Activated CD8-positive, alpha-beta memory T cell treated with anti-CD3 and anti-CD28 coated beads, Interleukin-2, amount 50 U/mL, for 1 hour (primary cell): ENCODE measurements around the gene EVPLL.
A peak's percentile ranks its signal among the peaks of the same experiment; 100 is the strongest.
"Not testable (repeated sequence)": the region's sequence is repeated elsewhere in the genome, so short reads cannot be mapped to it uniquely, and the experiment has no call there.

Experiments used
- DNase-seq: peaks from one replicate; pipeline ENCODE4 v3.0.0-alpha.2; 2020; ENCODE audit errors: extremely low read depth

Gene EVPLL

DNA sequence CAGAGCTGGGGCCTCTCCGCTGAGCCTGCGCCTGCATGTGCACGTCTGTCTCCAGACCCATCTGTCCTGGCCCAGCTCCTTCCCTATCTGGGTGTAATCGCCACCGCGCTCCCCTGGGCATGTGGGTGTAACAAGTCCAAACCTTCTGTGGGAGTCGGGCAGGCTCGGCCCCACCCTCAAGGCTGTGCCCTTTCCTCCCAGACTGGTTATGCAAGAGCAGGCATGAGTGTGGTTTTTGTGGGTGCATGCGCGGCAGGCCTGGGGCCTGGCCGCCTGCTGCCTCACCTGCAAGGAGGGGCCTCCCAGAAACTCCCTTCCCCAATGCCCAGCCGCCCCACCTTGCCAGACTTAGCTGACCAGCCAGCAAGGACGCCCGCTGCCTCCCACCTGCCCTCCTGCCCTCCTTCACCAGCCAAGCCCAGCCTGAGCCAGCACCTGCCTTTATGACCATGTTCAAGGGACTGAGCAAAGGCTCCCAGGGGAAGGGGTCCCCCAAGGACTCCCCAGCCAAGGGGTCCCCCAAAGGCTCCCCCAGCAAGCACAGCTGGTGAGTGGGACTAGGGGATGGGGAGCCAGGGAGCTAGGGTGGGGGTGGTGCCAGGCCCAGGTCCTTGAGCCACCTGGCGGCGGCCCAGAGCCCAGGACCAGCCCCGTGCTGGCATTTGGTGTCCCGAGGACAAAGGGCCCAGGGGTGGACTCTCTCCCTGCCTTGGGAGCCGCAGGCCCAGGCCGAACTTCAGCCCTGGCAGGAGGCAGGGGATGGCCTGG is at the start of gene EVPLL:
Gene EVPLL, plus strand, starts transcription at position 342 of the 768 bp plus-strand sequence. CDS start 3,160 bp downstream, outside the sequence.
- no peak for DNase-seq

DNA sequence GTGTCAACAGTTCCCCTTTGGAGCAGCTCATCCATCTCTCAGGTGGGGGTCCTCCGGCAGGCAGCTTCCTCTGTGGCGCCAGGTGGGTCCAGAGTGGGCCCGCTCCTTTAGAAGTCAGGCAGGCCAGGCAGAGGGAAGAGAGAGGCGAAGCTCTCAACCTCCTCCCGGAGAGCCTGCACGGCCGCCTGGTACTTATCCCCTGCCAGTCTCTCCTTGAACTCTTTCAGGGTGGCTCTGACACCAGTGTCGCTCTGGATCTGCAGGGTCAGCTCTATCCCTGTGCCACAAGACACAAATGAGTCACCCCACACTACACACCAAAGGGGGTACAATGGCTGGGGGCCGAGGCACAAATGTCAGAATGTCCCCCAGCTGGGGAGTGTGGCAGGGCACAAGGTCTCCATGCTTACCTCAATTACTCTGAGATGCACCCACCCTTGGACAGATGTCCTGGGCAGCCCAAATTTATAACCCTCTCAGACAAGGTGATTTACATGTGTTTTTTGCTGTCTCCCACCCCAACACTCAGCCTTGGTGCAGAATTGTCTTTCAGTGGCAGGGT is 48.9 kb upstream of the EVPLL start:
- no peak for DNase-seq

DNA sequence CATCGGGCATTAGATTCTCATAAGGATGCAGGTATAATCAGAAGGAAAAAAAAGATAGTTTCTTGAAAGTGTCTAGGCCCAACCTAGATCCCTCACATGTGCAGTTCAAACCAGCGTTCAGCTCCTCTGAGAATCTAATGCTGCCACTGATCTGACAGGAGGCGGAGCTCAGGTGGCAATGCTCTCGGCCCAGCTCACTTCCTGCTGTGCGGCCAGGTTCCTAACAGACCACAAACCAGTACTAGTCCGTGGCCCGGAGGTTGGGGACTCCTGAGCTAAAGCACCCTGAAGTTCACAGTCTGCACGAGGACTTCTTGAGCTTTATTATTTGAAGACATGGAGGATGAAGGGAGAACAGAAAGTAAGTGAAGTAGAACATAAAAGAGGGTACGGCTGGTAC is 45.7 kb upstream of the EVPLL start:
- DNase-seq: no peak

DNA sequence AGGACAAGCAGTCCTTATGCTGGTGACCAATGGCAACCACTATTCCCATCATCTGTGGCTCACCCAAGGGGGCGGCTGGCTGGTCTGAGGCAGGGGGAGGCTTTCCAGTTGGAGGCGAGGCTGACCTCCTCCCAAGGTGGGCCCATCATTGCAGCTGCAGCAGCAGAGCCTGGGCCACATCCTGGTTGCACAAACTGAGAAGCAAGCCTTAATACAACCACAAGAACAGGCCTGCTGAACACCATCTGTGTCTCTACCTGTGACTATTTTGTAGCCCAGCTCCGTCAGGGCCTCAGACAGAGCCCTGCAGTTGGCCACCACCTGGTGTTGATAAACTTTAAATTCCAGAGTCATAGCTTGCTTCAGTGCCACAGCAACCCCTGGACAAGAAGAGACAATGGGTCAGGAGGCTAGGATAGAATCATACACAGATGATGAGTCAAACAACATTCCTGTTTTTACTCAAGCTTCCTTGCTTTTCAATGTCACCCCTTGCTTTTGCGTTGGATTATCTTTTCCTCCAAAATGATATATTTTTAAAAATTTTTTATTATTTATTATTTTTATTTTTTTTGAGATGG is 44.6 kb upstream of the EVPLL start:
- no peak for DNase-seq

DNA sequence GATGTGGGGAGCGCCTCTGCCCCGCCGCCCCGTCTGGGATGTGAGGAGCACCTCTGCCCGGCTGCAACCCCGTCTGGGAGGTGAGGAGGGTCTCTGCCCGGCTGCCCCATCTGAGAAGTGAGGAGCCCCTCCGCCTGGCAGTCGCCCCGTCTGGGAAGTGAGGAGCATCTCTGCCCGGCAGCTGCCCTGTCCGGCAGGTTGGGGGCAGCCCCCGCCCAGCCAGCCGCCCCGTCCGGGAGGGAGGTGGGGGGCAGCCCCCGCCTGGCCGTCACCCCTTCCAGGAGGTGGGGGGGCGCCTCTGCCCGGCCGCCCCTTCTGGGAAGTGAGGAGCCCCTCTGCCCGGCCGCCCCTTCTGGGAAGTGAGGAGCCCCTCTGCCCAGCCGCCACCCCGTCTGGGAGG is 39.4 kb upstream of the EVPLL start:
- DNase-seq: not testable (repeated sequence)

DNA sequence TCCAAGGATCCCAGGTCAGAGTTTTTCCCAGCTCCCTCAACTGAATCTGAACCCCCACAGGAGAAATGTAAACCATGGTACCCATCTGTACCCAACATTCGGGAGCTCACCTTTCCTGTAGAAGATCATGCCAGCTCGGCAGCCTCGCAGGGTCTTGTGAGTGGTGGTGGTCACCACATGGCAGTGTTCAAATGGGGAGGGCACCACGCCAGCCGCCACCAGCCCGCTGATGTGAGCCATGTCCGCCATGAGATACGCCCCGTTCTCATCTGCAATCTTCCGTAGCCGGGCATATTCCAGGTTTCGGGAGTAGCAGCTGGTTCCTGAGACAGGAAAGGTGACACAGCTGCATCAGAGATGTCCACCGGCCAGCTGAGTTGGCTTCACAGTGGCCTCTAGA is 37.6 kb upstream of the EVPLL start:
- DNase-seq: no peak

DNA sequence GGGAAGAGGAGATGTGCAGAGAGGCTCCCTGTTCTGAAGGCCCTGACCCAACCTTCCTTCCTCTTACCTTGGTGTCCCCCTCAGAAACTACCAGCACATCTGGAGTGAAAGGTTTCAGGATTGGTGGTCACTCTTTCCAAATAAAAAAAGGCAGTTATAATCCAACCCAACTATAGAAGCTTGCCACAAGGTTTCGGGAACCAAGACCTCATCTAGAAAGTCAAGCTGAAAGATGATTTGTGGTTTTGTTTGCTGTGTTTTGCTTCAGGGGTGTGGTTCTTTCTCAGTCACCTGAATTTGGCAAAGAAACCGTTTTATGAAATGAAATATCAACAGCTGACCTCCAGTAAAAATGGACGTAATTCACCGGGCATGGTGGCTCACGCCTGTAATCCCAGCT is 33.6 kb upstream of the EVPLL start:
- DNase-seq: no peak

DNA sequence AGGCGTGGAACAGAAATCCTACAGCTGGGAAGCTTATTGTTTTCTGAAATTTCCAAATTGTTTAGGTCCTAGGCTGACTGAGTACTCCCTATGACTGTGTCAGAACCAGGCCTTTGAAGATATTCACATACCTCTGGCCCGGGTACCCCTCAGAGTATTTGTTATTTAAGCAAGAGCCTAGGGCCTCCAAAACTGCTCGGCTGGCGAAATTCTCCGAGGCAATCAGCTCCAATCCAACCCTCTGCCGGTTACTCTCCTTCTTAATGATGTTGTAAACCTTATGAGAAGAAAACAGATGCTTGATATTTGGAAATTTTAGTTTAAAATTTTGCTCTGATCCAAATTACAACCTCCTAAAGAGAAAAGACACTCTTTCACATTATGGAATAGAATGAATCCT is 24.0 kb upstream of the EVPLL start:
- no peak for DNase-seq

DNA sequence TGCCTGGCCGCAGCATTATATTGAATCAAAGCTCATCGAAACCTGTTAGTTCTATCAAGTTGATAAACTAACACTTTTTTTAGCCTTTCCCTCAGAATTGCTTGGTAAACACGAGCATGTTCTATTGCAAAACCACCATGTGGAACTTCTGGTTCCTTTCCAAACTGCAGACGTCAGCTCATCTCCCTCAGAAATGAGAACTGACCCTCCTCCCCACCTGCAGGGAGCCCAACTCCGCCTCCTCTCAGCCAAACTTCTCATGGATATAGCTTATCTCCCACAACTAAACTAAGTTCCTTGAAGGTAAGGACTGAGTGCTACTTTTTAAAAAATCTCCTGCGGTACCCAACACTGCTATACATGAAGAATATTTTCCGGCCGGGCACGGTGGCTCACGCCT is 21.0 kb upstream of the EVPLL start:
- no peak for DNase-seq

DNA sequence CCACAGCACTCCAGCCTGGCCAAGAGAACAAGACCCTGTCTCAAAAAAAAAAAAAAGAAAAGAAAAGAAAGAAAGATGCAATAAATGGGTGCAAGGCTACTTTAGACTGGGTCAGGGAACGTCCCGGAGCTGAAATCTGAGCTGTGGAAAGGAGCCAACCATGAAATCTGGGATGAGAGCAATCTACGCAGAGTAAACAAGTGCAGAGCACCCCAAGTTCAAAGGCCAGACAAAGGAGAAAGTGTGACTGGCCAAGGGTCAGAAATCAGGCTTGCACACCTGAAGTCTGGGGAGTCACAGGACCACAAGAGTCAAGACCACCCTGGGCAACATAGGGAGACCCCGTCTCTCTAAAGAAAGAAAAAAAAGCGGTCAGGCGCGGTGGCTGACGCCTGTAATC is 17.1 kb upstream of the EVPLL start:
- DNase-seq: no peak

DNA sequence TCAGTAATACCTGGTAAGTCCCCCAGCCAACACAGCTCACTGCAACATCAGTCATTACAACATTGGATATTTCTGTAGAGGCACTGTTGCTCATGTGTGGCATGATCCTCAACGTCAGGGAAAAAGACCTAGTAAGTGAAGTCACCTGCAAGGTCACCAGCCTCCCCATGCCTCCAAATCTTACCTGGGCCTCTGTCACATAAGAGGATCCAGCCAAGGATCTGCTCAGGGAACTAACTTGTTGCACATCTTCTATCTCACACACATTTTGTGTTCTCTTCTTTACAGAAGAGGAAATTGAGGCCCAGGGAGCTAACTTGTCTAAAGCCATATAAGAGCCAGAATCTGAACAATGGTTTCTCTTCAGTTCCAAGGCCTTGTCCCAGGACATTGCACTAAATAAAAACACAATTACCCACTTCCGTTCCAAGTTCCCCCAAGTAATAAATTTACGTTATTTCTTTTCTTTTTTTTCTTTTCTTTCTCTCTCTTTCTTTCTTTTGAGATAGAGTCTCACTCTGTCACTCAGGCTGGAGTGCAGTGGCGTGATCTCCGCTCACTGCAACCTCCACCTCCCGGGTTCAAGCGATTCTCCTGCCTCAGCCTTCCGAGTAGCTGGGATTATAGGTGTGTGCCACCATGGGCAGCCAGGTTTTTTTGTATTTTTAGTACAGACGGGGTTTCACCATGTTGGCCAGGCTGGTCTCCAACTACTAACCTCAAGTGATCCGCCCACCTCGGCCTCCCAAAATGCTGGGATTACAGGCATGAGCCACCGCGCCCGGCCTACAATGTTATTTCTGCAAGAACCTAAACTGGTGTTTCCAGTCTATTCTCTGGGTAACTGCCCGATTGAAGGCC is 15.5 kb upstream of the EVPLL start:
- DNase-seq: no peak

DNA sequence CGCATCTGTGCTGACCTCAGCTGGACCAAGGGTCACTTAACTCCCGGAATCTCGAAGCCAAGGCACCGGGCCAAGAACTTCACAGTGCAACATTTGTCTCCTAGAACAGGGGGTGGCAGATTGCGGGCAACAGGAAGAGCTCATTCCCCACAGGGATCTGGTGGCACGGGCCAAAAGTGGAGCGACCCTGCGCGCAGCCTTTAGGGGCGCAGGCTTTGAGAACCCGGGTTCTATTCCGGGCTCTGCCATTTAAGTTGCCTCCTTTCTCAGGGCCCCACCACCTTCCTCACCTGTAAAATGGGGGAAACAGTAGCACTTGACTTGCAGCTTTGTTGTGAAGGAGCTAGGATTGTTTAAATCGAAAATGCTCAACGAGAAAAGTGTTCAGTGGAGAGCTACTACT is 14.9 kb upstream of the EVPLL start:
- no peak for DNase-seq

DNA sequence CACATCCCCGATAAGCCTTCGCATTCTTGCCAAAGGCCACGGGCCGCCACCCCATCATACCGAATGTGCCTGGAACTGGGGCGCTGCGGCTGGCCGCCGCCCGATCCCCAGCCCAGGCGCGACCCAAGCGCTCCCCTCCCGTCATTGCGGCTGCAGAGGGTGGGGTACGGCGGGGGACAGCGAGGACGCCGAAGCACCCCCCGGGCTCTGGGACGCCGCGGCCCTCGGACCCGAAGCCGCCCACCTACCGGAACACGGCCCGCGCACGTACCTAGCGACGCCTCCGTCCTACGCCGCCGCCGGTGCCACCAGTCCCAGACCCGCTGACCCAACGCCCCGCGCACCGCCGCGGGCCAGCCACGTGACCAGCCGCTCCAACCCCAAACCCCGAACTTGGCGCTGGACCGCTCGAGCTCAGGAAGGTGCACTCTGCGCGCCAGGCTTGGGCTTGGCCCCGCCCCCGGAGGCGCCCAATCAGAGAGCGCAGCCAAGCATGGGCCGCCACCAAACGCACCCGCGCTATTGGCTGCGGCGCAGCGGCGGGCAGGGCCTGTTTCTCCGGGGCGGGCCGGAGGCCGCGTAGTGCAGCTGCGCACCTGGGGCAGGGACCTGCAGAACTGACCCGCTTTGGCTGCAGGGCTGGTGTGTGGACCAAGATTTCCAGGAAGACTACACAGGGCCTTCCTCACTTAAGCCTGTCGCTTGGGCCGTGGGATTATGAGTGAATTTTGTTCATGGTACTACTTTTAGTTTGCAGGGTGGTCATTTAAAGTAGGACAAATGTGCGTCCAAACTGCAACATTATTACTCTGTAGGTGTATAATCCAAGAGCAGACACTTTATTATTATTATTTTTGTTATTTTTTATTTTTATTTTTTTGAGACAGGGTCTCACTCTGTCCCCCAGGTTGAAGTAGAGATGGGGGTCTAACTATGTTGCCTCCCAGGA is 14.2 kb upstream of the EVPLL start, which contains the start of gene SHMT1:
Gene SHMT1, minus strand, starts transcription at position 450 of the 949 bp plus-strand sequence. CDS start 7,569 bp downstream, outside the sequence.
- peak; percentile 49 for DNase-seq

DNA sequence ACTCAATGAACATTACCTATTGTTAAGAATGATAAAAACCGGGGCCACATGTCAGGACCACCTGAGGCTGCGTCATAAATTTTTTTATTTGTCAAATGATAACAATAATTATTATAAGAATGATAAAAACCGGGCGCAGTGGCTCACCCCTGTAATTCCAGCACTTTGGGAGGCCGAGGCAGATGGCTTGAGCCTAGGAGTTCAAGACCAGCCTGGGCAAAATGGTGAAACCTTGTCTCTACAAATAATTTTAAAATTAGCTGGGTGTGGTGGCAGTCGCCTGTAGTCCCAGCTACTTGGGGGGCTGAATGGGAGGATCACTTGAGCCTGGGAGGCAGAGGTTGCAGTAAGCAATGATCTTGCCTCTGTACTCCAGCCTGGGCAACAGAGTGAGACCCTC is 13.4 kb upstream of the EVPLL start:
- no peak for DNase-seq

DNA sequence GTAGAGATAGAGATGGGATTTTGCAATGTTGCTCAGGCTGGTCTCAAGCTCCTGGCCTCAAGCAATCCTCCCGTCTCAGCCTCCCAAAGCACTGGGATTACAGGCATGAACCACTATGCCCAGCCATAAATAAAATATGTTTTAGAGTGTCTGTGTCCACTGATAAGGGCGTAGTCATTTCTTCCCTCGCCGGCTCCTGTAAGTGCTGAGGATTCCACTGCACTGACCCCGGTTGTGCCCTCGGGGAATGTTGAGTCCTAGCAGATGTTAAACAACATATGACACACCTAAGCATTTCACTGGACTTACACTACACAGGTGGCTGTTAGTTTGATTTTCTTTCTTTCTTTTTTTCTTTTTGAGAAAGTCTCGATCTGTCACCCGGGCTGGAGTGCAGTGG is 8.6 kb upstream of the EVPLL start:
- no peak for DNase-seq

DNA sequence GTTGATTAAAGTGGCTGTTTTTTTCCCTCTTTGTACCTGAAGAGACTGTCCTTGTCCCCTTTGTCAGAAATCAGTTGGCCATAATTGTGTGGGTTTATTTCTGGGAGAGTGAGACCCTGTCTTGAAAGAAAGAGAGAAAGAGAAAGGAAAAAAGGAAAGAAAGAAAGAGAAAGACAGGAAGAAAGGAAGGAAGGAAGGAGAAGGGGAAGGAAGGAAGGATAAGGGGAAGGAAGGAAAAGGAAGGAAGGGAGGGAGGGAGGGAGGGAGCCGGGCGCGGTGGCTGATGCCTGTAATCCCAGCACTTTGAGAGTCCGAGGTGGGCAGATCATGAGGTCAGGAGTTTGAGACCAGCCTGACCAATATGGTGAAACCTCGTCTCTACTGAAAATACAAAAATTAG is 6.8 kb upstream of the EVPLL start:
- no peak for DNase-seq

DNA sequence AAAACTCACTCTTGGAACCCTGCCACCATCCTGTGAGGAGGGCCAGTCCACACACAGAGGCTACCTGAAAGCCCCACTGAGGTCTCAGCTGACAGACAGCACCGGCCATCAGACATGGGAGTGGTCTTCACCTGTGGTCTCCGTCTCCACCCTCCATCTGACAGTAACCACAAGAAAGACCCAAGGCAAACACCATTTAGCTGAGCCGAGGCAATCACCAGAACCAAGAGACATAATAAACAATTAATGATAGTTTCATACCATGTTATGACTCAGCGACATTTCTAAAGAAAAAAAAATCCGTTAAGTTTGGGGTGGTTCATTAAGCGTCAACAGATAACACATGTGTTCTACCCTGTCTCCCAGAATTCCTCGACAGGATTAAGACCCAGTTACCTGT is 6.1 kb upstream of the EVPLL start:
- DNase-seq: no peak

DNA sequence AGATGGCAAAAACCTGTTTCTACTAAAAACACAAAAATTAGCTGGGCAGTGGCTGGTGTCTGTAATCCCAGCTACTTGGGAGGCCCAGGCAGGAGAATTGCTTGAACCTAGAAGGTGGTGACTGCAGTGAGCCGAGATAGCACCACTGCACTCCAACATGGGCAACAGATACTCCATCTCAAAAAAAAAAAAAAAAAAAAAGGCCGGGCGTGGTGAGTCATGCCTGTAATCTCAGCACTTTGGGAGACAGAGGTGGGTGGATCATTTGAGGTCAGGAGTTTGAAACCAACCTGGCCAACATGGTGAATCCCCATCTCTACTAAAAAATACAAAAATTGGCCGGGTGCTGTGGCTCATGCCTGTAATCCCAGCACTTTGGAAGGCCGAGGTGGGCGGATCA is 4.4 kb upstream of the EVPLL start:
- not testable (repeated sequence) for DNase-seq

DNA sequence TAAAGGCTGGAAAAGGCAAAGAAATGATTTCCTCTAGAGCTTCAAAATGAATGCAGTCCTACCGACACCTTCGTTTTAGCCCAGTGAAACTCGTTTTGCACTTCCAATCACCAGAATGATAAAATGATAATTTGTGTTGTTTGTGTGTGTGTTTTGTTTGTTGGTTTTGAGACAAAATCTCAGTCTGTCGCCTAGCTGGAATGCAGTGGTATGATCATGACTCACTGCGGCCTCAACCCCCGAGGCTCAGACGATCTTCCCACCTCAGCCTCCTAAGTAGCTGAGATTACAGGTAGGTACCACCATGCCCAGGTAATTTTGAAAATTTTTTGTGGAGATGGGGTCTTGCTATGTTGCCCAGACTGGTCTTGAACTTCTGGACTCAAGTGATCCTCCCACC is 3.4 kb upstream of the EVPLL start:
- no peak for DNase-seq

DNA sequence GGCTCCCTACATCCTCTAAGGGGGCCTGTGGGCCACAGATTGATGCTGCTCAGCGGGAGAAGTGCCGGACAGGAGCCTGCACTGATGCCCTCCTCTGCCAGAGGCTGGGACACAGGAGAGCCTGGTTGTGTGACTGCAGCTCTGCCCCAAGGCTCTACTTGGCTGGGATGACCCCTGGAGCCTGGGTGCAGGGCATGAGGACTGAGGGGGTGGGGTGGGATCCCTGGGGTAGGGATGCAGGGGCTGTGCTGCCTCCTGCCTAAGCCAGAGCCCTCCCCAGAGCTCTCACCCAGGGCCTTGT is 577 bp downstream of the EVPLL start:
- no peak for DNase-seq

DNA sequence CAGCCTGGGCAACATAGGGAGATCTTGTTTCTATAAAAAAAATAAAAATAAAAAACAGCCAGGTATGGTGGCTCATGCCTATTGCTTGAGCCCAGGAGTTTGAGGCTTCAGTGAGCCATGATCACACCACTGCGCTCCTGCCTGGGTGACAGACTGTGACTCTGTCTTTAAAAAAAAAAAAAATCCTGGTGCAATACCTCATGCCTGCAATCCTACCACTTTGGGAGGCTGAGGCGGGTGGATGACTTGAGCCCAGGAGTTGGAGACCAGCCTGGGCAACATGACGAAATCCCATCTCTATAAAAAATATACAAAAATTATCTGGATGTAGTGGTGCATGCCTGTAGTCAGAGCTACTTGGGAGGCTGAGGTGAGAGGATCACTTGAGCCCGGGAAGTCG is 1.0 kb downstream of the EVPLL start:
- DNase-seq: not testable (repeated sequence)
